Measurements from ENCODE around the gene EIF5A. TPM values are rescaled to one million over a fixed set of nuclear protein-coding genes. Genes with fewer than 3 reads are reported as not detected.
A peak's percentile ranks its signal among the peaks of the same experiment; 100 is the strongest.

Gene EIF5A
- polyA plus RNA-seq, 3 donors, result 465 to 511 (median 485) TPM

DNA sequence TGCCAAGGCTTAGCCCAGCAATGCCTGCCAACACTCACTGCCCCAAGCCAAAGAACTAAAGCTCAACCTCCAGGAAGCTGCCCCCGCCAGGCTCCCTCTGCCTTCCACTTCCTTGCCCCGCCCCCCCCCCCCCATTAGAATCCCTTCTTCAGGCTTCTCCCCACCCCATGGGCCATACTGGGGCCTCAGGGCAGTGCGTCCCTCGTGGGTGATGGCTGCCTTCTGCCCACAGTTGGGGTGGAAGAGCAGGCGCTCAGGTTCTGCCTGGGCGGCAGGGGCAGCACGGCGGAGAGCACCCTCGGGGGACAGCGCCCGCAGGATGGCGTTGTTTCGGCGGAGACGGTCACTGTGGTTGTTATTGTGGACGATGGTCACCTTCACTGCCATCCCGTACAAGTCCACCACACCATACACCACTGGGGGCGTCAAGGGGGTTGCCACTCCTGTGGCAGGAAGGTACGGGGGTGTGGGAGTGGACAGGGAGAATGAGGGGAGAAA lies 17.7 kb downstream of the EIF5A start:
- H3K27me3 Mint-ChIP-seq (ENCODE audit: low read depth in 3 of 3), result peaks cover 0 to 2% (median 0%) of the 10 kb centered on the region in 3 donors
- H3K79me2 ChIP-seq (ENCODE audit: insufficient read depth, low read length), result peaks cover 18% of the 10 kb centered on the region
- no peak overlapping the region for H2AFZ ChIP-seq (ENCODE audit: insufficient read depth, low read depth, low read length, poor library complexity, severe bottlenecking)
- no peak for DNase-seq
- peaks cover 7% of the 10 kb centered on the region for H4K20me1 ChIP-seq (ENCODE audit: insufficient read depth, low read length)
- WGBS (ENCODE audit: insufficient coverage), result 96% methylated on average over 8 of the region's 19 CpGs
- no peak overlapping the region for H3K4me2 ChIP-seq (replicated peaks; ENCODE audit: extremely low read depth, low read length, poor library complexity, severe bottlenecking)
- no peak overlapping the region for H3K9ac ChIP-seq (ENCODE audit: insufficient read depth, low read length, poor library complexity, severe bottlenecking)
- H3K36me3 ChIP-seq (replicated peaks in 1 of 2; ENCODE audit: control insufficient read depth in 1 of 2, insufficient read depth in 2 of 2, low read length in 2 of 2), result peaks cover 59 to 67% of the 10 kb centered on the region in 2 donors
- H3K4me1 Mint-ChIP-seq, result peaks cover 16% of the 10 kb centered on the region
- TF ChIP-seq, protein P1, sequence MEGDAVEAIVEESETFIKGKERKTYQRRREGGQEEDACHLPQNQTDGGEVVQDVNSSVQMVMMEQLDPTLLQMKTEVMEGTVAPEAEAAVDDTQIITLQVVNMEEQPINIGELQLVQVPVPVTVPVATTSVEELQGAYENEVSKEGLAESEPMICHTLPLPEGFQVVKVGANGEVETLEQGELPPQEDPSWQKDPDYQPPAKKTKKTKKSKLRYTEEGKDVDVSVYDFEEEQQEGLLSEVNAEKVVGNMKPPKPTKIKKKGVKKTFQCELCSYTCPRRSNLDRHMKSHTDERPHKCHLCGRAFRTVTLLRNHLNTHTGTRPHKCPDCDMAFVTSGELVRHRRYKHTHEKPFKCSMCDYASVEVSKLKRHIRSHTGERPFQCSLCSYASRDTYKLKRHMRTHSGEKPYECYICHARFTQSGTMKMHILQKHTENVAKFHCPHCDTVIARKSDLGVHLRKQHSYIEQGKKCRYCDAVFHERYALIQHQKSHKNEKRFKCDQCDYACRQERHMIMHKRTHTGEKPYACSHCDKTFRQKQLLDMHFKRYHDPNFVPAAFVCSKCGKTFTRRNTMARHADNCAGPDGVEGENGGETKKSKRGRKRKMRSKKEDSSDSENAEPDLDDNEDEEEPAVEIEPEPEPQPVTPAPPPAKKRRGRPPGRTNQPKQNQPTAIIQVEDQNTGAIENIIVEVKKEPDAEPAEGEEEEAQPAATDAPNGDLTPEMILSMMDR (IDR thresholded peaks at IDR 0.05), result no peak
- no peak overlapping the region for H3K27ac ChIP-seq (ENCODE audit: low read depth in 1 of 2, low read length in 2 of 2)
- intact Hi-C loops (cut with micrococcal nuclease), result loop anchor here in 1 of 2 donors (10.0 kb wide), 1 partner anchor 250 kb away; the partner anchor contains the start of gene CD68
- H3K36me3 Mint-ChIP-seq, result peaks cover 48 to 70% of the 10 kb centered on the region in 2 donors
- H3K4me3 ChIP-seq (replicated peaks in 1 of 3; ENCODE audit: low read depth in 2 of 3, low read length in 3 of 3), result no peak overlapping the region
- H3K27ac Mint-ChIP-seq, result peak overlapping the region in 1 of 7 donors; percentile 78
- no peak overlapping the region for H3K4me3 Mint-ChIP-seq
- H3K9me3 ChIP-seq (replicated peaks in 1 of 2; ENCODE audit: control insufficient read depth in 1 of 2, insufficient read depth in 1 of 2, low read length in 2 of 2), result no peaks in the 10 kb centered on the region
- peaks cover 16 to 18% of the 10 kb centered on the region in 2 donors for H3K4me1 ChIP-seq (ENCODE audit: control insufficient read depth in 1 of 2, insufficient read depth in 2 of 2, low read length in 2 of 2)
- no peaks in the 10 kb centered on the region for H3K27me3 ChIP-seq (ENCODE audit: control insufficient read depth in 2 of 2, insufficient read depth in 2 of 2, low read length in 2 of 2)
- H3K9me3 Mint-ChIP-seq, result no peaks in the 10 kb centered on the region

GRCh38 chr17:7326186-7326585 lies 18.8 kb downstream of the EIF5A start:
- no peak for DNase-seq
- Histone ChIP-seq H3K4me3 (replicated peaks in 1 of 3; ENCODE audit: low read depth in 2 of 3, low read length in 3 of 3) (no peak overlapping the region), H3K9me3 (replicated peaks in 1 of 2; ENCODE audit: control insufficient read depth in 1 of 2, insufficient read depth in 1 of 2, low read length in 2 of 2) (no peaks in the 10 kb centered on the region), H4K20me1 (ENCODE audit: insufficient read depth, low read length) (peaks cover 7% of the 10 kb centered on the region), H3K4me2 (replicated peaks; ENCODE audit: extremely low read depth, low read length, poor library complexity, severe bottlenecking) (no peak overlapping the region), H3K79me2 (ENCODE audit: insufficient read depth, low read length) (peaks cover 18% of the 10 kb centered on the region), H3K9ac (ENCODE audit: insufficient read depth, low read length, poor library complexity, severe bottlenecking) (no peak overlapping the region), H2AFZ (ENCODE audit: insufficient read depth, low read depth, low read length, poor library complexity, severe bottlenecking) (no peak overlapping the region), H3K36me3 (replicated peaks in 1 of 2; ENCODE audit: control insufficient read depth in 1 of 2, insufficient read depth in 2 of 2, low read length in 2 of 2) (peaks cover 48 to 56% of the 10 kb centered on the region in 2 donors), H3K27me3 (ENCODE audit: control insufficient read depth in 2 of 2, insufficient read depth in 2 of 2, low read length in 2 of 2) (no peaks in the 10 kb centered on the region), H3K27ac (ENCODE audit: low read depth in 1 of 2, low read length in 2 of 2) (no peak overlapping the region), H3K4me1 (ENCODE audit: control insufficient read depth in 1 of 2, insufficient read depth in 2 of 2, low read length in 2 of 2) (peaks cover 24 to 27% of the 10 kb centered on the region in 2 donors)
- Mint-ChIP-seq H3K4me3 (no peak overlapping the region), H3K27me3 (ENCODE audit: low read depth in 3 of 3) (peaks cover 0 to 2% (median 0%) of the 10 kb centered on the region in 3 donors), H3K4me1 (peaks cover 19% of the 10 kb centered on the region), H3K27ac (no peak overlapping the region), H3K36me3 (peaks cover 43 to 59% of the 10 kb centered on the region in 2 donors), H3K9me3 (no peaks in the 10 kb centered on the region)
- WGBS (ENCODE audit: insufficient coverage), result 100% methylated on average over 1 of the region's 11 CpGs
- intact Hi-C loops (cut with micrococcal nuclease), result loop anchor here in 1 of 2 donors (10.0 kb wide), 1 partner anchor 249 kb away; the partner anchor contains the start of gene CD68
- TF ChIP-seq, protein P1 (IDR thresholded peaks at IDR 0.05), result no peak

Measured in CD14-positive monocyte (primary cell).